Endodermal cell (in vitro differentiated cells): ENCODE data around the gene THADA. TPM values are rescaled to one million over a fixed set of nuclear protein-coding genes. Genes with fewer than 3 reads are reported as not detected.

Source experiments
- DNase-seq: peaks from one replicate; pipeline ENCODE4 v3.0.0-alpha.2; 2017
- H3K27ac ChIP-seq: 2 replicates; pipeline ENCODE4 v1.5.1; 2013; ENCODE audit warnings: mild to moderate bottlenecking, low read depth, low read length, moderate library complexity
- H3K27me3 ChIP-seq: 2 replicates; pipeline ENCODE4 v1.6.1; 2013; ENCODE audit warnings: mild to moderate bottlenecking, low read length, moderate library complexity; ENCODE audit not compliant: insufficient read depth, control insufficient read depth, poor library complexity, severe bottlenecking
- H3K36me3 ChIP-seq: 2 replicates; pipeline ENCODE4 v1.7.0; 2013; ENCODE audit warnings: mild to moderate bottlenecking, low read length, moderate library complexity; ENCODE audit not compliant: control insufficient read depth, insufficient read depth
- H3K4me1 ChIP-seq: one replicate; pipeline ENCODE4 v1.7.0; 2013; ENCODE audit warnings: low read length; ENCODE audit not compliant: control insufficient read depth, insufficient read depth
- H3K4me3 ChIP-seq: 2 replicates; pipeline ENCODE4 v1.5.1; 2013; ENCODE audit warnings: mild to moderate bottlenecking, low read length, moderate library complexity
- H3K9ac ChIP-seq: 2 replicates; pipeline ENCODE4 v1.6.1; 2013; ENCODE audit warnings: mild to moderate bottlenecking, low read length, moderate library complexity; ENCODE audit not compliant: poor library complexity, severe bottlenecking; ENCODE audit errors: extremely low read depth
- H3K9me3 ChIP-seq: 2 replicates; pipeline ENCODE4 v1.6.1; 2013; ENCODE audit warnings: mild to moderate bottlenecking, low read length, moderate library complexity; ENCODE audit not compliant: control insufficient read depth
- H3K27ac Mint-ChIP-seq: 2 replicates; pipeline ENCODE4 v1.8.0; 2020; ENCODE audit warnings: mixed read lengths
- H3K27me3 Mint-ChIP-seq: 2 replicates; pipeline ENCODE4 v1.8.0; 2021; ENCODE audit warnings: mild to moderate bottlenecking, mixed read lengths; ENCODE audit not compliant: insufficient read depth
- H3K36me3 Mint-ChIP-seq: 2 replicates; pipeline ENCODE4 v1.8.0; 2020; ENCODE audit warnings: low read depth, mixed read lengths
- H3K4me1 Mint-ChIP-seq: 2 replicates; pipeline ENCODE4 v1.8.0; 2020; ENCODE audit warnings: mixed read lengths
- H3K4me3 Mint-ChIP-seq: 2 replicates; pipeline ENCODE4 v1.8.0; 2020; ENCODE audit warnings: mild to moderate bottlenecking, moderate library complexity, mixed read lengths
- H3K9me3 Mint-ChIP-seq: 2 replicates; pipeline ENCODE4 v1.8.0; 2020; ENCODE audit warnings: mild to moderate bottlenecking, mixed read lengths
- WGBS, 2 experiments: methylation state at CpG; one replicate each; pipeline versions ENCODE4 v1.1.5 to v1.1.7; 2013; ENCODE audit warnings: missing lambda C conversion rate in 2 of 2, mixed read lengths in 1 of 2; ENCODE audit not compliant: insufficient coverage in 1 of 2, insufficient read length in 1 of 2; 5-methylcytosine and 5-hydroxymethylcytosine counted together
- total RNA-seq, 2 donors: library from RNA; stranded (reverse); fragmentation: NEBNext Ultra II Directional in 1 of 2; extraction: Animal tissue kit (Norgen Biotek cat#: 25700) in 1 of 2; gene quantifications; 2 replicates in 1 of 2; 3 replicates in 1 of 2; pipeline ENCODE4 v1.2.1, GENCODE V29; 2021
- TF ChIP-seq, protein P1 (sequence below): fragments of 200-600 bp; sonication (generic); conservative IDR thresholded peaks from 2 replicates; pipeline ENCODE4 v1.5.0; 2021; ENCODE audit warnings: antibody characterized with exemption, mild to moderate bottlenecking

Gene THADA
- total RNA-seq, 2 donors from 2014 or later, result 32.8 to 35.0 TPM

DNA sequence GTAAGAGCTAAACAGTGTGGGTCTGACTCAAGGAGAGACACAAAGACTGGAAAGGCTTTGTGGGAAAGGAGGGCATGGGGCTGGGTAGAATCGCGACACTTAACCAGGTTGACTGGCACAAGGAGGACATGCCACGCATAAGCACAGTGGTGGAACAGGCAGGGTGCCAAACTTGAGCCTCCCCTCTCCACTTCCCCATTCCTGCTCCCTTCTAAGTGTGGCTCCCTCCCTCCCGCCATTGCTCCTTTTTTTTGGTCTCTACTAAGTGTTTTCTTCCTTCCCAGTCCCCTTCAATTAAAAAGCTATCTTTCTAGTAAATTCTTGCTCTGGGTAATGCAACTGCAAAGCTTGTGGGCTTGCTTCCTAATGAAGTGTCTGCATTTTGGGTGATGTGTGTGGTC lies 329.1 kb downstream of the THADA start:
- no peak for DNase-seq
- H3K4me3 Mint-ChIP-seq, result no peak overlapping the region
- Histone ChIP-seq H3K9ac (no peak overlapping the region), H3K36me3 (no peaks in the 10 kb centered on the region), H3K9me3 (no peaks in the 10 kb centered on the region), H3K4me1 (peaks cover 7% of the 10 kb centered on the region), H3K27ac (no peak overlapping the region), H3K4me3 (no peak overlapping the region), H3K27me3 (no peaks in the 10 kb centered on the region)
- no peaks in the 10 kb centered on the region for H3K27me3 Mint-ChIP-seq
- TF ChIP-seq, protein P1, sequence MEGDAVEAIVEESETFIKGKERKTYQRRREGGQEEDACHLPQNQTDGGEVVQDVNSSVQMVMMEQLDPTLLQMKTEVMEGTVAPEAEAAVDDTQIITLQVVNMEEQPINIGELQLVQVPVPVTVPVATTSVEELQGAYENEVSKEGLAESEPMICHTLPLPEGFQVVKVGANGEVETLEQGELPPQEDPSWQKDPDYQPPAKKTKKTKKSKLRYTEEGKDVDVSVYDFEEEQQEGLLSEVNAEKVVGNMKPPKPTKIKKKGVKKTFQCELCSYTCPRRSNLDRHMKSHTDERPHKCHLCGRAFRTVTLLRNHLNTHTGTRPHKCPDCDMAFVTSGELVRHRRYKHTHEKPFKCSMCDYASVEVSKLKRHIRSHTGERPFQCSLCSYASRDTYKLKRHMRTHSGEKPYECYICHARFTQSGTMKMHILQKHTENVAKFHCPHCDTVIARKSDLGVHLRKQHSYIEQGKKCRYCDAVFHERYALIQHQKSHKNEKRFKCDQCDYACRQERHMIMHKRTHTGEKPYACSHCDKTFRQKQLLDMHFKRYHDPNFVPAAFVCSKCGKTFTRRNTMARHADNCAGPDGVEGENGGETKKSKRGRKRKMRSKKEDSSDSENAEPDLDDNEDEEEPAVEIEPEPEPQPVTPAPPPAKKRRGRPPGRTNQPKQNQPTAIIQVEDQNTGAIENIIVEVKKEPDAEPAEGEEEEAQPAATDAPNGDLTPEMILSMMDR, result no peak
- H3K36me3 Mint-ChIP-seq, result peaks cover 4% of the 10 kb centered on the region
- peaks cover 24% of the 10 kb centered on the region for H3K4me1 Mint-ChIP-seq
- H3K9me3 Mint-ChIP-seq, result no peaks in the 10 kb centered on the region
- no peak overlapping the region for H3K27ac Mint-ChIP-seq
- 92 to 97% methylated on average over 4 of the region's 4 CpGs for WGBS, 2 experiments

DNA sequence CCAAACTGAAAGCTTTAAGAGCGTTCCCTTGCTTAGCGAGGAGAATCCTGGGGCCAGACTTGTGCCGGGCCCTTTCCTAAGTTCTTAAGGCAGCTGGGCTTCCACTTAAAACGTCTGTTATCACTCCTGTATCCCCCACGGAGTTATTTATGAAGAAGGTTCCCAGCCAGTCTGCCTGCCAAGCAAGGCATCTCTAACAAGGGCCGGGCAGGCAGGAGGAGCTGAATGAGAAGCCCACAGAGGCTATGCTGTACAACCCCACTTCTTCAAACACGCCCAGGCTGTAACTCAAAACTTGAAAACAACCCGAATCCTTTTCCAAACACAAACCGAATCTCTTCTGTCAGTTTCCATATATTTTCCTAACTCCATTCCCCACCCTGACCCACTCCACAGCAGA lies 330.4 kb downstream of the THADA start:
- TF ChIP-seq, protein P1, result no peak
- no peaks in the 10 kb centered on the region for H3K9me3 Mint-ChIP-seq
- Histone ChIP-seq H3K4me1 (peaks cover 7% of the 10 kb centered on the region), H3K27me3 (no peaks in the 10 kb centered on the region), H3K9ac (no peak overlapping the region), H3K9me3 (no peaks in the 10 kb centered on the region), H3K4me3 (no peak overlapping the region), H3K27ac (no peak overlapping the region), H3K36me3 (no peaks in the 10 kb centered on the region)
- DNase-seq, result no peak
- no peak overlapping the region for H3K4me3 Mint-ChIP-seq
- H3K27ac Mint-ChIP-seq, result no peak overlapping the region
- peaks cover 24% of the 10 kb centered on the region for H3K4me1 Mint-ChIP-seq
- WGBS, 2 experiments, result 80% methylated on average over 5 to 9 of the region's 9 CpGs
- H3K36me3 Mint-ChIP-seq, result peaks cover 4% of the 10 kb centered on the region
- H3K27me3 Mint-ChIP-seq, result no peaks in the 10 kb centered on the region

DNA sequence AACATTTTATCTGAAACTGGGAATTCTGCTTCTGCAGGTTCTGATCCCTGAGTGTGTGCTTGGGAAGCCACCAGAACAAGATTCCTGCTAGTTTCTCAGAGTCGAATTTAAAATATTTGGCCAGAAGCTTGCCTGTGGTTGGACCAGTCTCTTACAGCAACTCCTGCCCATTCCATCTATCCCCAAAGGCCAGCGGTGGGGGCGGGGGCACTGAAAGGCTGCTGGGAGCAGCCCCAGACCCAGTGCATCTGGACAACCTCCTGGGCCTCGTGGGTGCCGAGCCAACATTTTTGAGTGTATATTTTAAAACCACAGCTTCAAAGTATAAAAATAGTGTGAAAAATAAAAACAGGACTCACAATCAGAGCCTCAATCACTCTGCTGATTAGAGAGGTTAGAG lies 330.8 kb downstream of the THADA start:
- H3K27ac Mint-ChIP-seq, result no peak overlapping the region
- H3K27ac ChIP-seq, result no peak overlapping the region

More for the DNA sequence above, 330.8 kb downstream of the THADA start:
- Mint-ChIP-seq H3K36me3 (peaks cover 7% of the 10 kb centered on the region), H3K9me3 (no peaks in the 10 kb centered on the region), H3K27me3 (no peaks in the 10 kb centered on the region), H3K4me3 (no peak overlapping the region), H3K4me1 (peaks cover 24% of the 10 kb centered on the region)
- Histone ChIP-seq H3K9me3 (no peaks in the 10 kb centered on the region), H3K4me3 (no peak overlapping the region), H3K36me3 (no peaks in the 10 kb centered on the region), H3K27me3 (no peaks in the 10 kb centered on the region), H3K9ac (no peak overlapping the region), H3K4me1 (peaks cover 7% of the 10 kb centered on the region)
- 88 to 92% methylated on average over 2 to 5 of the region's 5 CpGs for WGBS, 2 experiments
- DNase-seq, result no peak
- TF ChIP-seq, protein P1, result no peak
